HG03108 (cell line): ENCODE measurements around the gene PECR.
"Not testable (repeated sequence)": the region's sequence is repeated elsewhere in the genome, so short reads cannot be mapped to it uniquely, and the experiment has no call there.

Experiments used
- ATAC-seq: cut with Tn5 transposase; IDR thresholded peaks from one replicate; pipeline ENCODE4 v1.9.1; 2021; ENCODE audit warnings: moderate library complexity; ENCODE audit not compliant: unreplicated experiment

The PECR gene

DNA sequence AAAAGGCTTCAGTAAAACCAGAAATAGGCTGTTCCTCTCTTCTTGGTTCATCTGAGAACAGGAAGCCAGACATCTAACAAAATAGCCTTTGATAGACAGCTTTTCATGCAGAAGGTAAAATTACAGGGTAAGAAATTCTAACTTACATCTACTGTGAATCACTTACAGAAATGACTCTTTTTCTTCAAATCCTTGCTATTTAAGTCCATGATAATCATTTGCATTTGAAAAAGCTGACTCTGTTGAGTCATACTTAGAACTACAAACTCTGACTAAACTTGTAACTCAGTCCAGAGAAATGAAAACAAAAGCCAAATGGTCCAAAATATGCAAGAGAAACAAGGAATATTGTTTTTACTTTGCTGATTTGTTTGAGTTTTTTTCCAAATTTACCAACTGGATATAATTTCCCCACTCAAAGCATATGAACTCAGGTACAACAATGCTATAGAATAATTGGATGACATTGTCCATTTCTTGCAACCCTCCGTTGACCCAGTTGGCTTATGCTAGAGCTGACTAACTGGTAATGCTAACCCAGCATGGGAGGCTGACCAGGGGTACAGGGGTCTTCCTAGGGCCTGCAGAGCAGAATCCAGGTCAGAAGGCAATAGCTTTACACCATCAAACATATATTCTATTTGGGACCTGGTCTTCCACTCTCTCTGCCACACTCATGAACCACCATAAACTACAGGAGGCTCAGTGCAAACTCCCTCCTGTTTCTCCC, 49.5 kb downstream of the PECR start:
- peak; percentile 74 for ATAC-seq

- ATAC-seq: no peak
Measured at GRCh38 chr2:216030216-216030615, 51.4 kb downstream of the PECR start.

GRCh38 chr2:216029416-216030129, 52.0 kb downstream of the PECR start:
- ATAC-seq: no peak

DNA sequence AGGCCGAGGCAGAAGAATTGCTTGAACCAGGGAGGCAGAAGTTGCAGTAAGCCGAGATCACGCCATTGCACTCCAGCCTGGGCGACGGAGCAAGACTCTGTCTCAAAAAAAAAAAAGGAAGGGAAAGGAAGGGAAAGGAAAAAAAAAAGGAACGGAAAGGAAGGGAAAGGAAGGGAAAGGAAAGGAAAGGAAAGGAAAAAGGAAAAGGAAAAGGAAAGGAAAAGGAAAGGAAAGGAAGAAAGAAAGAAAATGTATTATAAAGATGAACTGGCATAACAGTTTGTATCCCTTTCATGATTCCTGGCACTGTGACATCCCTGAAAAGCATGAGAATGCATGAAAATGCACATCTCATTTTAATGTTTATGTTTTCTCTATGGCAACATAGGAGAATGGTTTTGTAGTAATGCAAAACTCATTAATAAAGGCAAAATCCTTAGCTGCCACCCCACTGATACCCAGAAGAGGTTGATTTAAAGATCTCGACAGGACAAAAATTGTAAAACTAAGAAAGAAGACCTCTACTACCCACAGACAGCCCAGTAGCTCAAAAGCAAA, 56.8 kb downstream of the PECR start:
- ATAC-seq: no peak

DNA sequence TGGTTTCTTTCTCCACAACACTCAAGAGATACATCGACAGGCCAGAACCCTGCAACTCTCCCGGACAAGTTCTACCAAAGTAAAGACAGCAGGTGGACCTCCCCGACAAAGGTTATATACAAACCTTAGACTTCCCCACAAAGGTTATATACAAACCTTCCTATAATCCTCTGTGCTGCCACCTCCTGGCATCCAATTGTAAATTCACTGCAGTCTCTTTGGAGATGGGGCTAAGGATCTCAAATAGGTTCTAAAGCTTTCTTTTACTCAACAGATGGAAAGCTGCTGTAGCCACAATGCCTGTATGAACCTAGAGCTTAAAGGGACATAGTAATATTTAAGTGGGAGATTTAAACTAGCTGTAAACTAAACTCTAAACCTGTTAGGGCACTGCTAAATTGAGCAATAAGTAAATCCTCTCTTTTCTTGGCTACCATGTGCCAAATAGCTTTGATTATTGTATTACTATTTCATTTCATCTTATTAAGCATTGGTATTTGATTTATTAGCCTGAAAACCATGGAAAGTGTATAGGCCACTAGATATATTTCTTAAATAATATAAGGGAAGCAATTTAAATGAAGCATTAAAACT, 58.5 kb downstream of the PECR start:
- peak; percentile 74 for ATAC-seq

- ATAC-seq: no peak
Measured at GRCh38 chr2:216021768-216022565, 59.6 kb downstream of the PECR start.

DNA sequence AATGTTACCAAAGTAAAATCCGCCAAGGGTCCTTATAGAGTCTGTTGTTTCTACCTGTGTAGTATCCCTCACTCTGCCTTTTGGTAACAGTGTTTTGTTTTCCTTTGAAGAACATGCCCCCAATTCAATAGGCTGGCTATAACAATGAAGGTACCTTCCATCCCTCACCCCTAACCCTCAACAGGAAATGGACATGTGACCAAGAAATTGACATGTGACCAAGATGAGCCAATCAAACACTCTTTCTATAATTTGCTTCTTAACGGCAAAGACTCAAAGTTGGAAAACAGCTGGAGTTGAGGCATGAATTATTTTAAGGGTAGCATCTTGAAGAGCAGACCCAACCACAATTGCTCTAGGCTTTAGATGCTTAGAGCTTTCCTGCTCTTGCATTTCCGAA, 62.9 kb downstream of the PECR start:
- ATAC-seq: no peak

- peak; percentile 36 for ATAC-seq
Measured at GRCh38 chr2:216017365-216017764, 64.2 kb downstream of the PECR start.

- no peak for ATAC-seq
Measured at GRCh38 chr2:216016581-216016980, 65.0 kb downstream of the PECR start.

DNA sequence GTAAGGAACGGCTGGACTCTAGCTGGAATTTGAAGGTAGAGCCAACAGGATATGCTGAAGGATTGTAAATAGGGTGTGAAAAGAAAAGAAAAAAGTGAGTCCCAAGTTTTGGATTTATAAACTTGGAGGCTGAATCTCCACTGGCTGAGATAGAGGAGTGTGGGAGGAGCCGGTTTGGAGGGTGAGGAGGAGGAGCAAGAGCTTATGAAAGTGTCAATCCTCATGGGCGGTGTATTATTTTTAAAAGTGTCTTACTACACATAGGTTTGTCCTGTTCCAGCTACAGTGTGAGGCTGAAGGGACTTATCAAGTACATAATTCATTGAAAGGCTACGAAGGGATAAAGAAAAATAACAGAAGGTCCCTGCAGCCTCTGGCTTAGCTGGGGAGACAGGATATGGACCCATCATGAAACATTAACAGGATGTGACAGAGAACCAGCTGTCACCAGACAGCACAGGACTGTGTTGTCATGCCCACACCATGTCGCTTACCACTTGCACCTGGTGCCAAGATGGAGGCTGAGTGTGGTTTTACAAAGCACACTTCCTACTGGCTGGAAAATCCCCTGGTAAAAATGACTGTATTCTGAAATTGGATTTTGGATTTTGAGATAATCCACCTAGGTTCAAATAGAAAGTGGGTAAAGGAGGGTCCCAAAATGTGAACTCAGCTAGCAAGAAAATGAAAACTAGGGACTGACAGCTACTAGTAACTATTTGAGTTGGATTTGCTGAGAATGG, 65.7 kb downstream of the PECR start:
- ATAC-seq: peak; percentile 77

GRCh38 chr2:216014986-216015385, 66.6 kb downstream of the PECR start:
- no peak for ATAC-seq

DNA sequence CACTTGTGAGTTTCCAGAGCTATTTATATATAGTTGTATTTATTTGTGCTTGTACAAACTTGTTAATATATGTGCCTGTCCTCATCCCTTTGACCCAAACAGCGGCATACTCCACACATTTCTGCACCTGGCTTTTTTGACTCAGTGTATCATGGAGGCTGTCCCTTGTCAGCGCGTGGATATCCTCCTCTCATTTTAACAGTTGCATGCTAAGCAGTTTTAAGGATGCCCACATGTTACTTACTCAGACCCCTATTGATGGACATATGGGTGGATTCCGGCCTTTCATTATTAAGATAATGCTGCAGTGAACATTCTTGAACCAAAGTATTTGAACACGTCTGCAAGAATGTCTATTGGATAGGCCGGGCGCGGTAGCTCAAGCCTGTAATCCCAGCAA, 67.6 kb downstream of the PECR start:
- ATAC-seq: no peak

DNA sequence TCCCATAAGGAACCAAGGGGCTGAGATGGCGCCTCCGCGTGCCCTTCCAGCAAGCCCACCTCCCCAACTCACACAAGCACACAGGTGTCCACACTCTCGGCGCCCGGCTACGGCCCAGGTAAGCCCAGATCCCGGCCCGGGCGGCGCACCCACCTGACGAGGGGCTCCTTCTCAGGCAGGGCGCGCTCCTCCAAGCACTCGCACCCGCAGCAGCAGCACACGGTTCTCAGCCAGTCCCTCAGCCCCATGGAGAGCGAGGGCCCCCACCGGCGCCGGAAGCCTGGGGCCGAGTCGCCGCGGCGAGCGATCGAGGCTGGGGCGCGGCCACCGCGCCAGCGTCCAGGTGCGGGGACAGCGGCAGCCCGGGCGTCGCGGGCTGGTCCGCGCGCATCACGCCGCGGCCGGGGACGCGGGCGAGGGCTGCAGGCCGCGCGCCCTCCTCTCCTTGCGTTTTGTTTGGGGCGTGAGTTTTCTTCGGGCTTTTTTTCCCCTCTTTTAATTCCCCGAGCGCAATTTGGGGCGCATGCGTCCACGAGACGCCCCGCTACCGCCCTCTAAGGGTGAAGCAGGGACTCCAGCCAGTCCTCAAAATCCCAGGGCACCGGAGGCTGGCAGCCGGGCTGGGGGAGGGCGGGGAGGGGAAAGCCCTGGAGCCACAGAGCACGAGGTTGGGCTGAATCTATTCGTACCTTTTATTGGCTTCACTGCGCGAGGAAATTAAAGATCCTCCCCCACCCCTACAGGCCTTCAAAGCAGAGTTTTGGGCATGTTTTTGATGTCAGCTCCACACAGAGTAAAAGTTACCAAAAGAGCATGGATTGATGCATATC, 68.3 kb downstream of the PECR start, which contains the start of gene MREG:
MREG (minus strand) TSS at position 472 of the 830 bp plus-strand sequence; CDS start at position 248, 224 bp downstream.
- peak; percentile 38 for ATAC-seq

DNA sequence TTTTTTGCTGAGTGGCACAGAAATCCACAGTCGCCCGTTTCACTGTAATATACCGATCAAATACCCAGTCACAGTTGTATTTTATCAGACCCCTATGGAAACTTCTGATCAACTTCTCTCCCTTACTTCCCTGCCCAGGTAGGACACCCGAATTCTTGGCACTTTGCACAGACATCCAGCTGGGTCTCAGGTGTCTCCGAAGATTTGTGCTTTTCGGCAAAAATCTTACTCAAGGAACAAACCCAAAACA, 68.9 kb downstream of the PECR start:
- ATAC-seq: no peak

DNA sequence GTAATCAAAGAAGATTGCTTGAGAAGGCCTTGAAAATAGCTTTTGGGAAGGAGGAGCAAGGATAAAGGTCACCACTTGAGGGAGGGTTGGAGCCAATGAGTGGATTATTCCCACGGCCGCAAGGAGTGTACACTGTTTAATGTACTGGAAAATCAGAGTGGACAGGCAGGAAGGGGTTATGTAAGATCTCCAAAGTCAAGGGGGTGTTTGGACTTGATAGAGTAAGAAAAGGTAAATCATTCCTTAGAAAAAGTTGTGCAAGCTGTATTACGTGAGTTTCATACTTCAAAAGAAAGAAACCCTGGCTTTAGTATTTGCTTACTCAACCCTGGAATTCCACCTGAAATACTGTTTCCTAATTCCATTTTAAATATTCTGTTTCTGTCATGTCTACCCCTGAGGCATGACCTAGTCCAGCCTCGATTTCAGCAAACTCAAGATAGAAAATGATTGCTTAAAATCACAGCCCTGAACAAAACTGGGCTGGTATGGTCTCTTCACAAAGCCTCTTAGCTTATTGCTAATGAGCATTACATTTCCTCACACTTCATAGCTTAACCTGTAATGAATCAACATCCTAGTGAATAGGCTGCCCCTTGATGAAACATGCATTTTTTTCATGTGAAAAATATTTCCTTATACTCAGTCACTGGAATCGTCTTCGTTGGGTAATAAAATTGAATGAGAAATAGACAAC, 69.3 kb downstream of the PECR start:
- ATAC-seq: no peak

DNA sequence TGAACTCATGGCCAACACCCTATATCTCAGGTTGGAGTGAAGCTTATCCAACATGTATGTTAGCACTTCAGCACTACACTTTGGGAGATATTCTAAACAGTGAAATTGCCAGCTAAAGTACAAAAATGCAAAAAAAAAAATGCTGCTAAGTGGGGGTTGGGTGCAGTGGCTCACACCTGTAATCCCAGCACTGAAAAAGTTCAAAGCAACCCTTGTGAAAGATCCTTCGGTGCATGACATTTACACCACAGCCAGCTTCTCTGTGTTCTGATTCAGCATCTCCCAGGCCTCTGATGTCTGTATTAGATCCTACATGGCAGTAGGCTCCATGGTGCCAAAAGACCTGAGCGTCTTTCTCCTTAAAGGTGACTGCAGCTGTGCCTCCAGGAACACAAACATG, 72.4 kb downstream of the PECR start:
- ATAC-seq: not testable (repeated sequence)

DNA sequence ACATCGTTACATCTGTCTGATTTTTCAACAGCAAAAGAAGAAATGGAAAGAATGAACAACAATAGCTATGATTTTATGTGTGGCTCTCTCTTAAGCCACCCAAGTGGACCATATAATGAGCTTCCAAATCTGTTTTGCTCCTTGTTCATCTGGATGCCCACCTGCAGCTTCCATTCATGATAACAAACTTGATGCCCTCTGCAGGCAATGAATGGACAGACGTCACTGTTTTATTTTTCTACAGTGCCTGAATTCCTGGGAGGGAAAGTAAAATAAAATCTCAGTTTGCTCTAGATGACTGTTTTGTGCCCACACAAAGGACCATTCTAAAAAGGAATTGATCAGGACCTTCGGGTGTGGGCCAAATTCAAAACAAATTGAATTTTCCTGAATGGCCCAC, 73.2 kb downstream of the PECR start:
- no peak for ATAC-seq

- ATAC-seq: peak; percentile 35
Measured at GRCh38 chr2:216006164-216006663, 75.4 kb downstream of the PECR start.
